GM12891 (cell line): ENCODE measurements around the gene PRDM16.

ENCODE experiments used
- PAX5 ChIP-seq: IDR thresholded peaks from 2 replicates; pipeline ENCODE4 v1.6.1; 2011; ENCODE audit warnings: low read length, moderate library complexity, mild to moderate bottlenecking; ENCODE audit not compliant: insufficient read depth, severe bottlenecking
- POLR2A ChIP-seq: IDR thresholded peaks from 2 replicates; pipeline ENCODE4 v1.6.1; 2011; ENCODE audit warnings: low read depth, low read length, control low read depth
- POLR2AphosphoS5 ChIP-seq: IDR thresholded peaks from 2 replicates; pipeline ENCODE4 v1.6.1; 2011; ENCODE audit warnings: low read depth, low read length, control low read depth
- POU2F2 ChIP-seq: IDR thresholded peaks from 2 replicates; pipeline ENCODE4 v1.6.1; 2011; ENCODE audit warnings: low read depth, mild to moderate bottlenecking, control low read depth, low read length, moderate library complexity
- SPI1 ChIP-seq: IDR thresholded peaks from 2 replicates; pipeline ENCODE4 v1.6.1; 2011; ENCODE audit warnings: low read depth, low read length, control low read depth
- TAF1 ChIP-seq: IDR thresholded peaks from 2 replicates; pipeline ENCODE4 v1.6.1; 2011; ENCODE audit warnings: low read depth, low read length, control low read depth

DNA sequence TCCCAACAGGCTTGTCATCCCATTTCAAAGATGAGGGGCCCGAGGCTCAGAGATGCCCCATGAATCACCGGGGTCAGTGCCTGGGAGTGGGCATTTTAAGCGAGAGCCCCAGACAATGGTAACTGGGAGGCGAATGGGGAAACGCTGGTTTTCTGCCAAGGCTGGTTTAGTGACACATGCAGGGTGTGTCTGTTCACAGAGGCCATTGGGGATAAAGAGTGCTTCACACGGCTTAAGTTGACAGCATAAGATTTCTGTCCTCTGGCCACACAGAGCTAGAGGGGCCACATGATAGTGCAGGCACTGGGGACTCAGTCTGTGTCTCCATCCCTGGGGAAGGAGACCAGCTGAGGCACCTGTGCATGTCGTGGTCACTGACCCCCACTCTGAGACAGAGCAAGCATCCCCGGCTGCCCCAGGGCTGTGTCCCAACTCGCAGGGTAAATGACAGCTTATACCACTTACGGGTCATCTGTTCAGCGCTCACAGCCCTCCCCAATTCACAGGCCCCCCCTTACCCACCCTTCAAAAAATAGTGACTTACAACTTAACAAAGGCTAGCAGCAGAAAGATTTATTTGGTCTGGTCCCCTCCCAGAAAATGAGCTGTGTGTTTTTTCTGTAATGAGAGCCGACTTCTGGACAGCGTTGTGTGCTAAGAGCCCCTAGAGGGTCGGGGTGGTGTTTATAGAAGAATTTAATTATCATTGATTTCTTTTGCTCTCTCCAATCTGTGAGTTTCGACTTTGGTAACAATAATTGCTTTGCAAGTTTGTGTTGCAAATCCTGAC is 350.6 kb downstream of the PRDM16 start:
- no peak for TF ChIP-seq POLR2A
- no peak for TF ChIP-seq POLR2AphosphoS5
- TF ChIP-seq TAF1 = no peak
- TF ChIP-seq SPI1 = no peak
- TF ChIP-seq POU2F2 = no peak
- TF ChIP-seq PAX5 = no peak
